H9 (cell line): Measurements from ENCODE around the gene ANK3. TPM values are rescaled to one million over a fixed set of nuclear protein-coding genes. Genes with fewer than 3 reads are reported as not detected.

Source experiments
- DNase-seq: peaks from one replicate; pipeline ENCODE4 v3.0.0-alpha.2; 2017
- H2AFZ ChIP-seq: one replicate; pipeline ENCODE4 v1.6.1; 2013; ENCODE audit warnings: mild to moderate bottlenecking, low read length, control low read depth, moderate library complexity
- H2AK5ac ChIP-seq: 2 replicates; pipeline ENCODE4 v1.6.1; 2013; ENCODE audit warnings: low read length, control low read depth, mixed read lengths; ENCODE audit not compliant: insufficient read length
- H2BK120ac ChIP-seq: one replicate; pipeline ENCODE4 v1.6.1; 2013; ENCODE audit warnings: low read depth, mild to moderate bottlenecking, low read length, control low read depth, inconsistent platforms; ENCODE audit not compliant: poor library complexity, severe bottlenecking
- H2BK12ac ChIP-seq: 2 replicates; pipeline ENCODE4 v1.6.1; 2013; ENCODE audit warnings: low read length, control low read depth, mixed read lengths, low read depth; ENCODE audit not compliant: insufficient read length
- H2BK15ac ChIP-seq: 2 replicates; pipeline ENCODE4 v1.6.1; 2013; ENCODE audit warnings: low read depth, low read length, control low read depth
- H2BK20ac ChIP-seq: one replicate; pipeline ENCODE4 v1.6.1; 2013; ENCODE audit warnings: low read depth, mild to moderate bottlenecking, low read length, control low read depth, inconsistent platforms; ENCODE audit not compliant: poor library complexity, severe bottlenecking
- H2BK5ac ChIP-seq: 2 replicates; pipeline ENCODE4 v1.6.1; 2013; ENCODE audit warnings: low read length, control low read depth, mixed read lengths; ENCODE audit not compliant: insufficient read length
- H3K14ac ChIP-seq: 2 replicates; pipeline ENCODE4 v1.6.1; 2013; ENCODE audit warnings: low read length, control low read depth; ENCODE audit not compliant: insufficient read depth
- H3K18ac ChIP-seq: 2 replicates; pipeline ENCODE4 v1.6.1; 2013; ENCODE audit warnings: low read depth, mild to moderate bottlenecking, mixed read lengths, low read length, control low read depth; ENCODE audit not compliant: insufficient read length
- H3K23ac ChIP-seq: 2 replicates; pipeline ENCODE4 v1.6.1; 2013; ENCODE audit warnings: low read length, control low read depth, mixed read lengths, low read depth; ENCODE audit not compliant: insufficient read length
- H3K23me2 ChIP-seq: 2 replicates; pipeline ENCODE4 v1.6.1; 2013; ENCODE audit warnings: low read depth, mild to moderate bottlenecking, mixed read lengths, low read length, control low read depth; ENCODE audit not compliant: insufficient read length, poor library complexity, severe bottlenecking
- H3K27ac ChIP-seq: 2 replicates; pipeline ENCODE4 v1.5.1; 2013; ENCODE audit warnings: low read length, control low read depth, mixed read lengths, low read depth; ENCODE audit not compliant: insufficient read length
- H3K27me3 ChIP-seq: 2 replicates; pipeline ENCODE4 v1.6.1; 2013; ENCODE audit warnings: low read length, control low read depth, inconsistent platforms; ENCODE audit not compliant: insufficient read depth
- H3K4ac ChIP-seq: 2 replicates; pipeline ENCODE4 v1.6.1; 2013; ENCODE audit warnings: low read depth, mild to moderate bottlenecking, control low read depth, inconsistent platforms, low read length, moderate library complexity
- H3K4me1 ChIP-seq: 2 replicates; pipeline ENCODE4 v1.6.1; 2013; ENCODE audit warnings: low read length, control low read depth, inconsistent platforms; ENCODE audit not compliant: insufficient read depth
- H3K4me2 ChIP-seq: 2 replicates; pipeline ENCODE4 v1.6.1; 2013; ENCODE audit warnings: low read length, control low read depth, mixed read lengths; ENCODE audit not compliant: insufficient read length, insufficient read depth
- H3K56ac ChIP-seq: 2 replicates; pipeline ENCODE4 v1.6.1; 2013; ENCODE audit warnings: low read depth, mild to moderate bottlenecking, mixed read lengths, low read length, control low read depth; ENCODE audit not compliant: insufficient read length
- H3K79me1 ChIP-seq: 2 replicates; pipeline ENCODE4 v1.6.1; 2013; ENCODE audit warnings: low read depth, mild to moderate bottlenecking, moderate library complexity, low read length, control low read depth, inconsistent platforms; ENCODE audit not compliant: insufficient read depth, poor library complexity, severe bottlenecking
- H3K79me2 ChIP-seq: 2 replicates; pipeline ENCODE4 v1.6.1; 2013; ENCODE audit warnings: low read length, control low read depth, inconsistent platforms; ENCODE audit not compliant: insufficient read depth
- H3K9ac ChIP-seq: 2 replicates; pipeline ENCODE4 v1.6.1; 2013; ENCODE audit warnings: low read length, control low read depth, mixed read lengths; ENCODE audit not compliant: insufficient read length; ENCODE audit errors: extremely low read depth
- H3K9me3 ChIP-seq: one replicate; pipeline ENCODE4 v1.6.1; 2013; ENCODE audit warnings: low read depth, low read length, inconsistent platforms; ENCODE audit not compliant: control insufficient read depth
- H3T11ph ChIP-seq: one replicate; pipeline ENCODE4 v1.6.1; 2013; ENCODE audit warnings: mild to moderate bottlenecking, low read length, control low read depth, inconsistent platforms
- H4K20me1 ChIP-seq: one replicate; pipeline ENCODE4 v1.6.1; 2013; ENCODE audit not compliant: control insufficient read depth, insufficient read length, insufficient read depth
- H4K5ac ChIP-seq: 2 replicates; pipeline ENCODE4 v1.6.1; 2013; ENCODE audit warnings: low read depth, mild to moderate bottlenecking, mixed read lengths, low read length, control low read depth; ENCODE audit not compliant: insufficient read length
- H4K8ac ChIP-seq: replicated peaks from 2 replicates; pipeline ENCODE4 v1.6.1; 2013; ENCODE audit warnings: low read length, control low read depth, mixed read lengths, low read depth; ENCODE audit not compliant: insufficient read length
- H4K91ac ChIP-seq: 2 replicates; pipeline ENCODE4 v1.6.1; 2013; ENCODE audit warnings: low read depth, mild to moderate bottlenecking, moderate library complexity, mixed read lengths, low read length, control low read depth; ENCODE audit not compliant: insufficient read length
- H3K27ac Mint-ChIP-seq, 3 experiments: 2 replicates in 2 of 3; 3 replicates in 1 of 3; pipeline ENCODE4 v1.8.0; 2020 to 2021; ENCODE audit warnings: mixed read lengths in 3 of 3, mild to moderate bottlenecking in 1 of 3, moderate library complexity in 1 of 3
- H3K27me3 Mint-ChIP-seq: 2 replicates; pipeline ENCODE4 v1.8.0; 2021; ENCODE audit warnings: low read depth, mild to moderate bottlenecking, moderate library complexity, mixed read lengths
- H3K36me3 Mint-ChIP-seq, 3 experiments: 2 replicates in 2 of 3; 3 replicates in 1 of 3; pipeline ENCODE4 v1.8.0; 2020 to 2021; ENCODE audit warnings: low read depth in 3 of 3, mixed read lengths in 3 of 3; ENCODE audit not compliant: insufficient read depth in 1 of 3
- H3K4me1 Mint-ChIP-seq, 2 experiments: 2 replicates each; pipeline ENCODE4 v1.8.0; 2020; ENCODE audit warnings: mixed read lengths in 2 of 2
- H3K4me3 Mint-ChIP-seq, 2 experiments: 2 replicates in 1 of 2; 3 replicates in 1 of 2; pipeline ENCODE4 v1.8.0; 2020 to 2021; ENCODE audit warnings: mild to moderate bottlenecking in 2 of 2, mixed read lengths in 2 of 2, moderate library complexity in 1 of 2
- H3K9me3 Mint-ChIP-seq, 2 experiments: 2 replicates in 1 of 2; 3 replicates in 1 of 2; pipeline ENCODE4 v1.8.0; 2020; ENCODE audit warnings: mild to moderate bottlenecking in 2 of 2, mixed read lengths in 2 of 2, moderate library complexity in 1 of 2
- total RNA-seq: library from RNA; stranded (reverse); gene quantifications from 2 replicates; pipeline ENCODE4 v1.2.1, GENCODE V29; 2021
- TF ChIP-seq, protein P1 (sequence below): fragments of 200-600 bp; sonication (generic); conservative IDR thresholded peaks from 3 replicates; pipeline ENCODE4 v1.8.0; 2021; ENCODE audit warnings: antibody characterized with exemption, mild to moderate bottlenecking

The ANK3 gene
- total RNA-seq, 1 experiment from 2014 or later: 59.6 TPM

DNA sequence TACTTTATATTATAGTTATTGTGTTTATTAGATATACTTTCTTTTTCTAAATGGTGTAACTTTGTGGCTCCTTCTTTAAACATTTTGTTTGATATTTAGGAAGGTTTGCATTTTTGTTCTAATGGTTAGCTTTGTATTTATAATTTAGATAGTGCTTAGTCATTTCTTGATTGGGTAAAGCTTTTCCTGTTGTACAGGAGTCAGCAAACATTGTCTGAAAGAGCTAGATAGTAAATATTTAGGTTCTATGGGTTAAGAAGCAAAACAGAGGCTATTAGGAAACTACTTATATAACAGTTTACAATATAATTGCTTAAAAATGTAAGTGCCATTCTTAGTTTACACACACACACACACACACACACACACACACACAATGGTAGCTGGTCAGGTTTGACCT lies 412.8 kb downstream of the ANK3 start:
- Histone ChIP-seq H4K5ac (no peak overlapping the region), H2AK5ac (no peak overlapping the region), H3K14ac (no peak overlapping the region), H2BK15ac (no peak overlapping the region), H3K56ac (no peak overlapping the region), H3K27me3 (no peaks in the 10 kb centered on the region), H3T11ph (no peak overlapping the region), H3K23me2 (no peaks in the 10 kb centered on the region), H3K4me1 (no peaks in the 10 kb centered on the region), H4K91ac (no peak overlapping the region), H4K20me1 (no peaks in the 10 kb centered on the region), H3K23ac (no peak overlapping the region), H3K79me1 (no peaks in the 10 kb centered on the region), H3K4ac (no peak overlapping the region), H4K8ac (no peak overlapping the region), H2AFZ (no peak overlapping the region), H3K9ac (no peak overlapping the region), H3K9me3 (no peaks in the 10 kb centered on the region), H3K27ac (no peak overlapping the region), H3K4me2 (no peak overlapping the region), H2BK20ac (no peak overlapping the region), H2BK120ac (no peak overlapping the region), H2BK5ac (no peak overlapping the region), H2BK12ac (no peak overlapping the region), H3K79me2 (no peaks in the 10 kb centered on the region), H3K18ac (no peak overlapping the region)
- Mint-ChIP-seq H3K36me3 (peaks cover 18 to 26% (median 21%) of the 10 kb centered on the region in 3 experiments), H3K27ac (no peak overlapping the region), H3K9me3 (peaks cover 27 to 35% of the 10 kb centered on the region in 2 experiments), H3K4me3 (no peak overlapping the region), H3K27me3 (no peaks in the 10 kb centered on the region), H3K4me1 (peaks cover 5 to 6% of the 10 kb centered on the region in 2 experiments)
- no peak for DNase-seq
- TF ChIP-seq, protein P1, sequence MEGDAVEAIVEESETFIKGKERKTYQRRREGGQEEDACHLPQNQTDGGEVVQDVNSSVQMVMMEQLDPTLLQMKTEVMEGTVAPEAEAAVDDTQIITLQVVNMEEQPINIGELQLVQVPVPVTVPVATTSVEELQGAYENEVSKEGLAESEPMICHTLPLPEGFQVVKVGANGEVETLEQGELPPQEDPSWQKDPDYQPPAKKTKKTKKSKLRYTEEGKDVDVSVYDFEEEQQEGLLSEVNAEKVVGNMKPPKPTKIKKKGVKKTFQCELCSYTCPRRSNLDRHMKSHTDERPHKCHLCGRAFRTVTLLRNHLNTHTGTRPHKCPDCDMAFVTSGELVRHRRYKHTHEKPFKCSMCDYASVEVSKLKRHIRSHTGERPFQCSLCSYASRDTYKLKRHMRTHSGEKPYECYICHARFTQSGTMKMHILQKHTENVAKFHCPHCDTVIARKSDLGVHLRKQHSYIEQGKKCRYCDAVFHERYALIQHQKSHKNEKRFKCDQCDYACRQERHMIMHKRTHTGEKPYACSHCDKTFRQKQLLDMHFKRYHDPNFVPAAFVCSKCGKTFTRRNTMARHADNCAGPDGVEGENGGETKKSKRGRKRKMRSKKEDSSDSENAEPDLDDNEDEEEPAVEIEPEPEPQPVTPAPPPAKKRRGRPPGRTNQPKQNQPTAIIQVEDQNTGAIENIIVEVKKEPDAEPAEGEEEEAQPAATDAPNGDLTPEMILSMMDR: no peak
